AG04450 (cell line): Measurements from ENCODE around the gene MALRD1. TPM values are rescaled to one million over a fixed set of nuclear protein-coding genes. Genes with fewer than 3 reads are reported as not detected.

Source experiments
- CTCF ChIA-PET: fragments of 300-600, 350-600 bp; formaldehyde crosslinking; extraction: SDS; loops from one replicate; lab custom pipeline; 2022; ENCODE audit warnings: antibody characterized with exemption, inconsistent platforms; lab: Charles Lee
- POLR2A ChIA-PET: fragments of 350-600 bp; formaldehyde crosslinking; extraction: SDS; loops from one replicate; lab custom pipeline; 2021; ENCODE audit warnings: antibody characterized with exemption, inconsistent platforms; lab: Yijun Ruan, JAX
- DNase-seq: peaks from one replicate; pipeline ENCODE4 v3.0.0-alpha.2; 2011; ENCODE audit warnings: low read depth, low spot score
- H3K27ac ChIP-seq: one replicate; pipeline ENCODE4 v1.5.1; 2012; ENCODE audit warnings: low read depth, low read length, control low read depth
- H3K27me3 ChIP-seq: one replicate; pipeline ENCODE4 v1.6.0; 2012; ENCODE audit warnings: low read length; ENCODE audit not compliant: control insufficient read depth, insufficient read depth
- H3K4me3 ChIP-seq: 2 replicates; pipeline ENCODE4 v1.5.1; 2011; ENCODE audit warnings: mild to moderate bottlenecking, low read depth, low read length, control low read depth
- H3K9me3 ChIP-seq: 2 replicates; pipeline ENCODE4 v1.5.1; 2012; ENCODE audit warnings: low read length; ENCODE audit not compliant: control insufficient read depth, insufficient read depth
- CTCF ChIP-seq: IDR thresholded peaks from 2 replicates; pipeline ENCODE4 v1.5.1; 2011; ENCODE audit warnings: low read depth, low read length, control low read depth, inconsistent platforms
- polyA plus RNA-seq: library from polyadenylated mRNA; depleted of rRNA; stranded (reverse); fragments of >200 nt; gene quantifications from 2 replicates; pipeline ENCODE4 v1.2.3, GENCODE V29; 2011

Gene MALRD1
- polyA plus RNA-seq, 1 experiment = 2.4 TPM

- CTCF ChIA-PET = no interaction called here
Measured at GRCh38 chr10:19461588-19461987, 413.0 kb downstream of the MALRD1 start.

GRCh38 chr10:19466709-19467108 is 418.1 kb downstream of the MALRD1 start:
- no peak overlapping the region for H3K4me3 ChIP-seq
- no peak for DNase-seq
- H3K9me3 ChIP-seq = no peaks in the 10 kb centered on the region
- no peaks in the 10 kb centered on the region for H3K27me3 ChIP-seq
- no peak overlapping the region for H3K27ac ChIP-seq
- ChIA-PET POLR2A (no interaction called here), CTCF (no interaction called here)
- TF ChIP-seq CTCF = no peak

More at GRCh38 chr10:19461588-19461987, 413.0 kb downstream of the MALRD1 start:
- Histone ChIP-seq H3K9me3 (no peaks in the 10 kb centered on the region), H3K27me3 (no peaks in the 10 kb centered on the region), H3K4me3 (no peak overlapping the region), H3K27ac (no peak overlapping the region)
- TF ChIP-seq CTCF = no peak
- POLR2A ChIA-PET = no interaction called here
- no peak for DNase-seq

GRCh38 chr10:19468413-19468812 is 419.8 kb downstream of the MALRD1 start:
- Histone ChIP-seq H3K27ac (no peak overlapping the region), H3K27me3 (no peaks in the 10 kb centered on the region), H3K4me3 (no peak overlapping the region), H3K9me3 (no peaks in the 10 kb centered on the region)
- DNase-seq = no peak
- ChIA-PET CTCF (no interaction called here), POLR2A (interaction anchor here (0.6 kb wide), 2 partner anchors 31 to 577 kb away, joined by 3 to 5 read pairs; no protein-coding TSS in a partner anchor)
- no peak for TF ChIP-seq CTCF

- H3K27me3 ChIP-seq = no peaks in the 10 kb centered on the region
- DNase-seq = no peak
- no peak for TF ChIP-seq CTCF
- no peaks in the 10 kb centered on the region for H3K9me3 ChIP-seq
- H3K27ac ChIP-seq = no peak overlapping the region
- ChIA-PET POLR2A (no interaction called here), CTCF (no interaction called here)
- H3K4me3 ChIP-seq = no peak overlapping the region
Measured at GRCh38 chr10:19469521-19469920, 420.9 kb downstream of the MALRD1 start.

- POLR2A ChIA-PET = no interaction called here
- Histone ChIP-seq H3K27ac (no peak overlapping the region), H3K9me3 (no peaks in the 10 kb centered on the region), H3K27me3 (no peaks in the 10 kb centered on the region), H3K4me3 (no peak overlapping the region)
- TF ChIP-seq CTCF = no peak
- no peak for DNase-seq
- CTCF ChIA-PET = no interaction called here
Measured at GRCh38 chr10:19479854-19480253, 431.3 kb downstream of the MALRD1 start.
